NCI-H774 (cell line): ENCODE data around the gene FAM236C.
"Not testable (repeated sequence)": the region's sequence is repeated elsewhere in the genome, so short reads cannot be mapped to it uniquely, and the experiment has no call there.

Source experiments
- DNase-seq: peaks from one replicate; lab custom pipeline; 2025; lab: John Stamatoyannopoulos, UW

Gene FAM236C

GRCh38 chrX:72912315-72912714 lies at the start of gene FAM236C:
Gene FAM236C (plus strand): TSS chrX:72912615. CDS start chrX:72912715, 100 bp downstream.
- DNase-seq = not testable (repeated sequence)

GRCh38 chrX:72882898-72883297 lies 29.5 kb upstream of the FAM236C start:
- DNase-seq = not testable (repeated sequence)

- DNase-seq = not testable (repeated sequence)
Observed at GRCh38 chrX:72889740-72890139, 22.7 kb upstream of the FAM236C start.

- DNase-seq = not testable (repeated sequence)
Observed at GRCh38 chrX:72916096-72916495, 3.7 kb downstream of the FAM236C start.

GRCh38 chrX:72932283-72932682 lies 19.9 kb downstream of the FAM236C start:
- not testable (repeated sequence) for DNase-seq

GRCh38 chrX:72936455-72936854 lies 24.0 kb downstream of the FAM236C start:
- not testable (repeated sequence) for DNase-seq

GRCh38 chrX:72936882-72937455 lies 24.6 kb downstream of the FAM236C start:
- DNase-seq = not testable (repeated sequence)

GRCh38 chrX:72937906-72938305 lies 25.5 kb downstream of the FAM236C start, which contains the start of gene FAM236A:
Gene FAM236A (plus strand): TSS chrX:72938206. CDS start chrX:72938263, 57 bp downstream.
- not testable (repeated sequence) for DNase-seq

- DNase-seq = not testable (repeated sequence)
Observed at GRCh38 chrX:72942272-72942671, 29.9 kb downstream of the FAM236C start.

GRCh38 chrX:72943035-72943818 lies 30.8 kb downstream of the FAM236C start:
- not testable (repeated sequence) for DNase-seq

GRCh38 chrX:72943819-72944169 lies 31.4 kb downstream of the FAM236C start, which contains the start of gene DMRTC1:
Gene DMRTC1 (minus strand): TSS chrX:72943837. CDS start chrX:72875694, 68,143 bp downstream.
- not testable (repeated sequence) for DNase-seq

GRCh38 chrX:72959971-72960370 lies 47.6 kb downstream of the FAM236C start:
- not testable (repeated sequence) for DNase-seq
